ENCODE data around the gene B4GAT1. TPM values are rescaled to one million over a fixed set of nuclear protein-coding genes. Genes with fewer than 3 reads are reported as not detected.
"Not testable (repeated sequence)": the region's sequence is repeated elsewhere in the genome, so short reads cannot be mapped to it uniquely, and the experiment has no call there.

Gene B4GAT1
- total RNA-seq, 2 experiments from 2014 or later, result 8.5 to 9.4 TPM

DNA sequence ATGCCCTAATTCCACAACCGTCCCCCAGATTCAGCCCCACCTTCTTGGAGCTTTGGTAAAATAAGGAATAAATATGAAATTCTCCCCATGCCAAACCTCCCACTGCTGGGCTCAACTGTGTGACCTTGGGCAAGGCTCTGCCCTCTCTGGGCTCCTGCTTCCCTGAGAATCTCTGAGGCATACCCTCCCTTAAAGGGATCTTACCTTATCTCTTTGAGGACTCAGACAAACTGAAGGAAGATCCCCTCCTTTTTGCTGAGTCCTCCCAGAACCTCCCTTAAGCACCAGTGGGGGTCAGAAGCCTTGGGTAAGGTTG lies 33.3 kb downstream of the B4GAT1 start:
- Mint-ChIP-seq H3K4me1 (peaks cover 57% of the 10 kb centered on the region), H3K9me3 (no peaks in the 10 kb centered on the region), H3K27ac (peak overlapping the region; percentile 99), H3K4me3 (peak overlapping the region; percentile 53), H3K36me3 (ENCODE audit: low read depth) (peaks cover 3% of the 10 kb centered on the region), H3K27me3 (no peaks in the 10 kb centered on the region)
- CTCF ChIA-PET, result interaction anchor here (1.1 to 1.4 kb wide), 2 partner anchors 15 to 36 kb away, joined by 3 read pairs; no protein-coding TSS in a partner anchor
- DNase-seq, result no peak
- POLR2A ChIA-PET, result no interaction called here

DNA sequence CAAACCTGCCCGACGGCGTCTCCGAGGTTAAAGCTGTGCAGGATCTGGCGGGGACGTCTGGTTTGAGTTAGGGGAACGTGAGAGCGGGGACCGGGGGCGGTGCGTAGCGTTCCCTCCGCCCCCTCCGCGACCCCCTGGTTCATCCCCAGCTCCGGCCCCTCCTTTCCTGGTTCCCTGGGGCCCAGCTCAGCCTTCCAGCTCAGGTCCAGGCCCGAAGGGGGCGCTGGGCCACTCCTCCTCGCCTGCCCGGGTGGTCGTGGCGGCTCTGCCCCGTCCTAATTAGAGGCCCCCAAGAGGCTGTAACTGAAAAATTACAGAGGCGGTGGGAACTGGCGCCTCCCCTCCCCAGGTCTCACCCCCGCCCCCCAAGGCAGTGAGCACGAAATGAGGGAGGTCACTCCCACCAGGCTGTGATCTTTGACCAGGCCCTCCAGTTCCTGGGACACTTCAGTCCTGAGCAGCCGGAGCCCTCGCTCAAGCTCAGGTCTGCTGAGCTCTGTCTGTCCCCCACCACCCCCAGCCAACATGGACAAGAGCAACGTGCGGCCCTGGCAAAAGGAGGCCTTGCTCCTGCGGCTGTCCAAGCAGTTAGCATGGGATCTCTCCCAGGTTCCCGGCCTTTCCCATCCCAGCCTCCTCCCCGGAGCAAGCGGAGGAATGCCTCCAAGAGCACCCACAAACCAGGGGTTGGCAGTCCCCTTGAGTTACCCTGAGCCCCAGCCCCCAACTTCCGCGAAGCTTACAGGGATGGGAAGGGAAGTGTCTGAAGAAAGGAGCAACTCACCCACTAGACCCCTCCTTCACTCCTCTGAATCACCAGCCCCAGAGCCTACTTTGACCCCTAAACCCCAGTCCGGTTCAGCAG lies 33.9 kb downstream of the B4GAT1 start:
- peak overlapping the region; percentile 87 for H3K4me3 Mint-ChIP-seq
- H3K9me3 Mint-ChIP-seq, result no peaks in the 10 kb centered on the region
- H3K27me3 Mint-ChIP-seq, result no peaks in the 10 kb centered on the region
- H3K36me3 Mint-ChIP-seq (ENCODE audit: low read depth), result peaks cover under 1% of the 10 kb centered on the region
- H3K4me1 Mint-ChIP-seq, result peaks cover 51% of the 10 kb centered on the region
- CTCF ChIA-PET, result interaction anchor here (0.5 to 3.5 kb wide), 13 partner anchors 11 to 454 kb away, joined by 3 to 18 read pairs (median 4); partner anchors contain the start of gene YIF1A
- POLR2A ChIA-PET, result no interaction called here
- H3K27ac Mint-ChIP-seq, result peak overlapping the region; percentile 99
- DNase-seq, result no peak

- Mint-ChIP-seq H3K4me1 (peaks cover 43% of the 10 kb centered on the region), H3K36me3 (ENCODE audit: low read depth) (no peaks in the 10 kb centered on the region), H3K9me3 (no peaks in the 10 kb centered on the region), H3K27me3 (no peaks in the 10 kb centered on the region), H3K27ac (peak overlapping the region; percentile 99), H3K4me3 (peak overlapping the region; percentile 87)
- ChIA-PET CTCF (interaction anchor here (0.5 to 3.5 kb wide), 27 partner anchors 10 to 453 kb away, joined by 3 to 18 read pairs (median 4); partner anchors contain the start of genes MRPL11, RIN1 and YIF1A), POLR2A (no interaction called here)
- DNase-seq, result peak; percentile 100
These were observed 34.7 kb downstream of the B4GAT1 start for GRCh38 chr11:66312549-66313320.

DNA sequence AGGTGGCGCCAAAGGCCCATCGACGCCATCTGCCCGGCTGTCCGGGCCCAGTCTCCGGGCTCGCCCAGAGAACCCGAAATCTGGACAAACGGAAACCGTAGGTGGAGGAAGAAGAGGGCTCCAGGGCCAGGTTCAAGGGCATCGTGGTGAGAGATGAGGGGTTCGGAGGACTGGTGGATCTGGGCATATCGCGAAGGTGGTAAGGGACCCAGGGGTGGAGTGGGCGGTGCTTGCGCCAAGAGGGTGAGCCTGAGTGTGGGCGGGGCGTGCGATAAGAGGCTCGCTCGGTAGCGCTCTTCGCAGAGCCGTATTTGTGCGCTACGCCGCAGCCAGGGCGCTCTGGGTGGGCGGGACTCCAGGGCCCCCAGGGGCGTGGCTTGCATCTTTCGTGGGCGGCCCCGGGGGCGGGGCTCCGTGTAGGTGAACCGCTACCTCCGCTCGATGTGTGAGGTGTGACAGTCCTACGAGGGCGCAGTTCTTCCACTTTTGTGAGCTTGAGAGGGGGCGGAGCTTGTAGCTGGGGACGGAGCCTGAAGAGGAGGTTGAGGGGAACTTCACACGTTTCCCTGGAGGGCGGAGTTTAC lies 35.4 kb downstream of the B4GAT1 start:
- DNase-seq, result peak; percentile 98
- H3K27me3 Mint-ChIP-seq, result peaks cover 3% of the 10 kb centered on the region
- H3K27ac Mint-ChIP-seq, result peak overlapping the region; percentile 99
- H3K4me1 Mint-ChIP-seq, result peaks cover 36% of the 10 kb centered on the region
- H3K36me3 Mint-ChIP-seq (ENCODE audit: low read depth), result no peaks in the 10 kb centered on the region
- POLR2A ChIA-PET, result no interaction called here
- CTCF ChIA-PET, result interaction anchor here (0.7 to 3.5 kb wide), 40 partner anchors 10 to 452 kb away, joined by 3 to 18 read pairs (median 4); partner anchors contain the start of genes CTSF, MRPL11, RIN1 and YIF1A
- H3K9me3 Mint-ChIP-seq, result no peaks in the 10 kb centered on the region
- H3K4me3 Mint-ChIP-seq, result peak overlapping the region; percentile 87

DNA sequence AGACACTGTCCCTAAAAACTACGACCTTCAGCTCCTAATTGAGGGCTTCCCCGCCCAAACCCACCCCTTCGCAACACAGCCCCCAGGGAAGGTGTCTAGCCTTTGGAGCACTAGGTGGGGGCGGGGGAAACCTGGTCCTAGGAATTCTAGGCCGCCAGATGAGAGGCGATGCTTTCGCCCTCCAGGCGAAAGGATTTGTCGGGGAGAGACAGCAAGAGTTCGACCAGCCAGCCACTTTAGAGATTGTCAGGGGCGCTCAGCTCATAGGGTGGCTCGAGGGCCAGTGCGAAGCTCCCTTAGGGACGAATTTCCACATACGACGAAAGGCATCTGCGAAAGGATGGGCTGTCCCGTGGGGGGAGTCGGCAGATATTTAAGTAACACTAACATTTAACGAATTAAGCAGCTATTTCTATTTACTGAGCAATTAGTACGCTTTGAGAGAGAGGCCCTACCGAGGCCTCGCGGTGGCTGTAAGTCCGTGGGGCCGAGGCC lies 35.9 kb downstream of the B4GAT1 start:
- no peaks in the 10 kb centered on the region for H3K9me3 Mint-ChIP-seq
- ChIA-PET POLR2A (no interaction called here), CTCF (interaction anchor here (0.6 to 3.5 kb wide), 34 partner anchors 9 to 257 kb away, joined by 3 to 18 read pairs (median 4); partner anchors contain the start of genes BRMS1, CTSF, RIN1 and YIF1A)
- H3K27me3 Mint-ChIP-seq, result peaks cover 3% of the 10 kb centered on the region
- peaks cover 35% of the 10 kb centered on the region for H3K4me1 Mint-ChIP-seq
- no peaks in the 10 kb centered on the region for H3K36me3 Mint-ChIP-seq (ENCODE audit: low read depth)
- H3K27ac Mint-ChIP-seq, result peak overlapping the region; percentile 99
- DNase-seq, result no peak
- peak overlapping the region; percentile 87 for H3K4me3 Mint-ChIP-seq

GRCh38 chr11:66310803-66311440 lies 36.5 kb downstream of the B4GAT1 start:
- H3K27ac Mint-ChIP-seq; H3K27me3 Mint-ChIP-seq; DNase-seq; POLR2A ChIA-PET; H3K36me3 Mint-ChIP-seq (ENCODE audit: low read depth); H3K4me3 Mint-ChIP-seq; H3K9me3 Mint-ChIP-seq: not testable (repeated sequence)
- CTCF ChIA-PET, result interaction anchor here (0.6 to 3.5 kb wide), 33 partner anchors 9 to 257 kb away, joined by 3 to 18 read pairs (median 4); partner anchors contain the start of genes BRMS1, CTSF, RIN1 and YIF1A
- peaks cover 31% of the 10 kb centered on the region for H3K4me1 Mint-ChIP-seq

DNA sequence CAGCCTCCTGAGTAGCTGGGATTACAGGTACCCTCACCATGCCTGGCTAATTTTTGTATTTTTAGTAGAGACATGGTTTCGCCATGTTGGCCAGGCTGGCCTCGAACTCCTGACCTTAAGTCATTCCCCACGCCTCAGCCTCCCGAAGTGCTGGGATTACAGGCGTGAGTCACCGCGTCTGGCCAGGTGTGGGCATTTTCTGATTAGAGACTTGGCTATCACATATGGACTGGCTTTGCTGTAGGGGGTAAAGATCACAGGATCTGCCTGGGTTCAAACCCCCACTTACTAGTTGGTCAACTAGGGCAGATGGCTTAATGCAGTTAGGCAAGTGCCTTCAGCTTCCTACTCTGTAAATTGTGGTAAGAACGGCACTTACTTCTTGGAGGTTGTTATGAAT lies 37.1 kb downstream of the B4GAT1 start:
- Mint-ChIP-seq H3K36me3 (ENCODE audit: low read depth) (no peaks in the 10 kb centered on the region), H3K9me3 (no peaks in the 10 kb centered on the region), H3K4me1 (peaks cover 25% of the 10 kb centered on the region), H3K27me3 (peaks cover 3% of the 10 kb centered on the region), H3K4me3 (no peak overlapping the region), H3K27ac (no peak overlapping the region)
- CTCF ChIA-PET, result interaction anchor here (2.6 to 3.5 kb wide), 2 partner anchors 80 to 88 kb away, joined by 7 to 18 read pairs; no protein-coding TSS in a partner anchor
- DNase-seq, result no peak
- POLR2A ChIA-PET, result no interaction called here

- Mint-ChIP-seq H3K4me1 (peaks cover 19% of the 10 kb centered on the region), H3K4me3 (no peak overlapping the region), H3K27me3 (peaks cover 3% of the 10 kb centered on the region), H3K9me3 (no peaks in the 10 kb centered on the region), H3K27ac (no peak overlapping the region), H3K36me3 (ENCODE audit: low read depth) (no peaks in the 10 kb centered on the region)
- DNase-seq, result no peak
- CTCF ChIA-PET, result interaction anchor here (0.7 to 3.5 kb wide), 3 partner anchors 13 to 80 kb away, joined by 3 to 18 read pairs (median 3); no protein-coding TSS in a partner anchor
- POLR2A ChIA-PET, result no interaction called here
These were observed 38.0 kb downstream of the B4GAT1 start for GRCh38 chr11:66309475-66309874.

DNA sequence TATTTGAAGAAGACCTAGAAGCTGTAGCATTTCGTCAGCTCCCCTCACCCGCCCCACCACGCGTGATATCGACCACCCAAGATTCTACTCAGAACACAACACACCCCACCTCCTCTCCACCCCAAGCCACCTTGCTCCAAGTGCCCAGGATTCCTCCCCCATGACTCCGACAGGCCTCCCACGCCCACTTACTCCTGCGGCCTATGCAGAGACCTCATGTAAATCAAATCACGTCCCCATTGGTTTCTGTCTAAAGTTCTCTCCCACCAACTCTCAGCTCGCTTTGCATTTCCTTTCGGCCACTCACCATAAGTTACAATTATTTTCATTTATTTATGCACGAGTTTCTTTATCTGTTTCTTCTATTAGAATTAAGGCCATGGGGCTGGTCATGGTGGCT lies 44.8 kb downstream of the B4GAT1 start:
- Mint-ChIP-seq H3K27me3 (peaks cover 2% of the 10 kb centered on the region), H3K4me1 (no peaks in the 10 kb centered on the region), H3K9me3 (no peaks in the 10 kb centered on the region), H3K36me3 (ENCODE audit: low read depth) (no peaks in the 10 kb centered on the region), H3K27ac (no peak overlapping the region), H3K4me3 (no peak overlapping the region)
- no peak for DNase-seq
- ChIA-PET POLR2A (no interaction called here), CTCF (interaction anchor here (1.6 kb wide), 1 partner anchor 10 kb away, joined by 12 read pairs; no protein-coding TSS in a partner anchor)

DNA sequence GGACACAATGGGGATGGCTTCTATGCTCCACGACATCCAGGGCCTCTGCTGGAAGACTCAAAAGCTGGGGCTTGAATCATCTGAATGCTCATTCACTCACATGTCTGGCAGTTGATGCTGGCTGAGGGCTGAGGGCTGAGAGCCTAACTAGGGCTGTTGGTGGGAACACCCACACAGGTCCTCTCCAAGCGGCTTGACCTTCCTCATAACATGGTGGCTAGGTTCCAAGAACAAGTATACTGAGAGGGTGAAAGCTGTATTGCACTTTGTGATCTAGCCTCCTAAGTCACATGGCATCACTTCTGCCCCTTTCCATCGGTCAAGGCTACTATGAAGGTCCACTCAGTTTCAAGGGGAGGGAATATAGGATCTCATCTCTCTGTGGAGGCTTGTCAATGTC lies 48.2 kb downstream of the B4GAT1 start:
- CTCF ChIA-PET, result interaction anchor here (0.5 to 2.0 kb wide), 2 partner anchors 13 to 523 kb away, joined by 5 to 9 read pairs; no protein-coding TSS in a partner anchor
- no peaks in the 10 kb centered on the region for H3K36me3 Mint-ChIP-seq (ENCODE audit: low read depth)
- POLR2A ChIA-PET, result interaction anchor here (0.6 kb wide), 1 partner anchor 121 kb away, joined by 3 read pairs; no protein-coding TSS in a partner anchor
- no peaks in the 10 kb centered on the region for H3K4me1 Mint-ChIP-seq
- H3K4me3 Mint-ChIP-seq, result no peak overlapping the region
- H3K27ac Mint-ChIP-seq, result no peak overlapping the region
- H3K9me3 Mint-ChIP-seq, result no peaks in the 10 kb centered on the region
- no peaks in the 10 kb centered on the region for H3K27me3 Mint-ChIP-seq
- DNase-seq, result no peak

- no peak for DNase-seq
- Mint-ChIP-seq H3K27me3 (peaks cover 8% of the 10 kb centered on the region), H3K4me1 (peaks cover 4% of the 10 kb centered on the region), H3K27ac (no peak overlapping the region), H3K9me3 (no peaks in the 10 kb centered on the region), H3K36me3 (ENCODE audit: low read depth) (no peaks in the 10 kb centered on the region), H3K4me3 (no peak overlapping the region)
- ChIA-PET POLR2A (no interaction called here), CTCF (interaction anchor here (0.6 to 2.0 kb wide), 5 partner anchors 9 to 248 kb away, joined by 3 to 9 read pairs (median 4); partner anchors contain the start of genes YIF1A and ZDHHC24)
These were observed 49.8 kb downstream of the B4GAT1 start for GRCh38 chr11:66297610-66298009.

Measured in activated CD4-positive, alpha-beta T cell treated with anti-CD3 and anti-CD28 coated beads, Interleukin-2, amount 10 ng/mL, durations not matched to agents 7 days and 5 days (primary cell).